PFSK-1 (cell line): ENCODE results near the gene LZTR1.

Experiments used
- FOXP2 ChIP-seq: optimal IDR thresholded peaks from 2 replicates; pipeline ENCODE3; 2011; ENCODE audit warnings: borderline replicate concordance, control low read depth, inconsistent platforms; ENCODE audit not compliant: insufficient read depth; ENCODE audit errors: extremely low read length, extremely low read depth
- POLR2AphosphoS5 ChIP-seq: IDR thresholded peaks from 2 replicates; pipeline ENCODE4 v1.6.1; 2012; ENCODE audit warnings: low read depth, mild to moderate bottlenecking, control low read depth, low read length, moderate library complexity
- SIN3A ChIP-seq: IDR thresholded peaks from 2 replicates; pipeline ENCODE4 v1.6.1; 2012; ENCODE audit warnings: mild to moderate bottlenecking, low read length, moderate library complexity, borderline replicate concordance; ENCODE audit not compliant: insufficient read depth
- TAF1 ChIP-seq: IDR thresholded peaks from 2 replicates; pipeline ENCODE4 v1.6.1; 2012; ENCODE audit warnings: low read length, control low read depth, borderline replicate concordance; ENCODE audit not compliant: insufficient read depth
- TF ChIP-seq, protein P1 (sequence below), 2 experiments: IDR thresholded peaks; 2 replicates each; pipeline versions ENCODE4 v1.6.1 to v1.8.0; 2011 to 2012; ENCODE audit warnings: low read depth in 2 of 2, low read length in 2 of 2, control low read depth in 1 of 2, inconsistent platforms in 1 of 2, mild to moderate bottlenecking in 1 of 2, moderate library complexity in 1 of 2; ENCODE audit not compliant: insufficient read depth in 1 of 2

The LZTR1 gene

DNA sequence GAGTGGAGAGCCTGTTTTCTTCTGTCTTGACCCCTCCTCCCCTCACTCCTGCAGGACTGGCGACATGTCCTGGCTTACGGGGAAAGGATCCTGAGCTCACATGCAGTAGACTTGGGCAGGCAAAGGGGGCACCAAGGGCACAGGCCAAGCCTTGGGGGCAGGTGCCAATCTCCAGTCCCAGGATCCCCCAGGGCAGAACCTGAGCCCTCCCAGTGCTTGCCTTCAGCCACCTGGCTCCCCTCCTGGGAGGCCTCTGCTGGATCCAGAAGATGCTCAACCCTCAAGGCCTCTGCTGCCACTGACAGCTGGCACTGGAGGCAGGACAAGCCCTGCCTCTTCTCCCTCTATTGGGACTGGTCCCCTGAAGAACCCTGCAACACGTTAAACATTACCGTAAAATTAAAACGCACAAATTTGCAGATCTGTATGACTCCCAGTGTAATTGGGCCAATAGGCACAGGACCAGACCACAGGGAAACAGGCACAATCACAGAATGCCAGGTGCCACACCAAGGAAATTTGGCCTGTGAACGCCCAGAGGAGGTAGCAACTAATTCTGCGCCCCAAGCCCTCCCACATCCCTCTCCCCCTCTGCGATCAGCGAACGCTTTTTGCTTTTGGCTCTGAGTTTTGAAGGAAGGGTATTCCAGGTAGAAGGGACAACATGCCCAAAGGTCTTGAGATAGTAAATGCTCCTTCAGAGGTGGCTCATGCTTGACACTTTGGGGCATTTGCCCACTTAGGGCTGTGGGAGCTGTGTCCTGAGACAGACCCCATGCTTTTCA lies 967 bp upstream of the LZTR1 start:
- TF ChIP-seq POLR2AphosphoS5 (no peak), TAF1 (no peak), FOXP2 (no peak), SIN3A (no peak)
- TF ChIP-seq, protein P1, sequence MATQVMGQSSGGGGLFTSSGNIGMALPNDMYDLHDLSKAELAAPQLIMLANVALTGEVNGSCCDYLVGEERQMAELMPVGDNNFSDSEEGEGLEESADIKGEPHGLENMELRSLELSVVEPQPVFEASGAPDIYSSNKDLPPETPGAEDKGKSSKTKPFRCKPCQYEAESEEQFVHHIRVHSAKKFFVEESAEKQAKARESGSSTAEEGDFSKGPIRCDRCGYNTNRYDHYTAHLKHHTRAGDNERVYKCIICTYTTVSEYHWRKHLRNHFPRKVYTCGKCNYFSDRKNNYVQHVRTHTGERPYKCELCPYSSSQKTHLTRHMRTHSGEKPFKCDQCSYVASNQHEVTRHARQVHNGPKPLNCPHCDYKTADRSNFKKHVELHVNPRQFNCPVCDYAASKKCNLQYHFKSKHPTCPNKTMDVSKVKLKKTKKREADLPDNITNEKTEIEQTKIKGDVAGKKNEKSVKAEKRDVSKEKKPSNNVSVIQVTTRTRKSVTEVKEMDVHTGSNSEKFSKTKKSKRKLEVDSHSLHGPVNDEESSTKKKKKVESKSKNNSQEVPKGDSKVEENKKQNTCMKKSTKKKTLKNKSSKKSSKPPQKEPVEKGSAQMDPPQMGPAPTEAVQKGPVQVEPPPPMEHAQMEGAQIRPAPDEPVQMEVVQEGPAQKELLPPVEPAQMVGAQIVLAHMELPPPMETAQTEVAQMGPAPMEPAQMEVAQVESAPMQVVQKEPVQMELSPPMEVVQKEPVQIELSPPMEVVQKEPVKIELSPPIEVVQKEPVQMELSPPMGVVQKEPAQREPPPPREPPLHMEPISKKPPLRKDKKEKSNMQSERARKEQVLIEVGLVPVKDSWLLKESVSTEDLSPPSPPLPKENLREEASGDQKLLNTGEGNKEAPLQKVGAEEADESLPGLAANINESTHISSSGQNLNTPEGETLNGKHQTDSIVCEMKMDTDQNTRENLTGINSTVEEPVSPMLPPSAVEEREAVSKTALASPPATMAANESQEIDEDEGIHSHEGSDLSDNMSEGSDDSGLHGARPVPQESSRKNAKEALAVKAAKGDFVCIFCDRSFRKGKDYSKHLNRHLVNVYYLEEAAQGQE (IDR thresholded peaks at IDR 0.05; ENCODE audit: insufficient read depth in 1 of 2, low read depth in 2 of 2, low read length in 2 of 2): no peak

DNA sequence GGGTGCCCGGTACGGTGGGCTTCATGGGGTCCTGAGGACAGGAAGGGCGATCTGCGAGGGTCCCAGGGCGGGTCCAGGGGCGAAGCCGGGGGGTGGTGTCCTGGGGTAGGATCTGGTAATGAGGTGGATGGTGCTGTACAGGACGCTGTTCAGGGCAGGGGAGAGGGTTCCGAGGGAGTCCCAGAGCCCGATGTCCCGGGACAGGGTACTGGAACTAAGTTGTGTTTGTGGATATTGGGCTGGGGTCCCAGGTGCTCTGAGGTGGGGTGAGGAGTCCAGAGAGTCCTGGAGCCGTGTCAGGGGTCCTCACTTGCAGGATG lies 426 bp downstream of the LZTR1 start:
- TF ChIP-seq SIN3A (no peak), FOXP2 (no peak)
- TF ChIP-seq, protein P1 (IDR thresholded peaks at IDR 0.05; ENCODE audit: insufficient read depth in 1 of 2, low read depth in 2 of 2, low read length in 2 of 2): no peak

DNA sequence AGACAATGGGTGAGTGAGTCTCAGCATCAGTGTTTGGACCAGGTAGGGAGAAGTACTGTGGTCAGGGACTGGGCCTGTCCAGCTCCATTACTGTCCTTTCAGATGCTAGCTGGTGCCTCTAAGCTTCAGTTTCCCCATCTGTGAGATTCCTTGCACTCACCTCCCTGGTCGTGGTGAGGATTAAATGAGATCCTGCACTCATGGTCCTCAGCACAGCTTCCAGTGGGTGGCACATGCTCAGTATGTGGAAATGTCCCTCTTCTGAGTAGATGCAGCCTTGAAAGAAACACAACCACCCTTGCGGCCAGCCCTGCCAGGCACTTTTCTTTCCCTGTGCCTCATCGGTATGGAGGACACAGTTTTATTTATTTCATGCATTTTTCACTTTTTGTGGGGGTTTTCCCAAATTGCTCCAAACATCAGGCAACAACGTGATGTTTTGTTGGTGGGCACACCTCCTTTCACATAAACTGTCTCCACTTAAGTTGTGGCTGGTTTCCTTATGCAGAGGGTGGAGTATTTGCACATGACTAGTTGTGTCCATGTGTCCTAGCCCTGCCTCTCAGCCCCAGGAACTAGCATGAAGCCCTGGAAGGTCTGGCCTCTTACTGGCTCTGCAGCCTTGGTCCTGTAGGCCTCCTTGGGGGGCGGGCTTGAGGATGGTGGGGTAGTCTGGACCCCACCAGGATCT lies 1.1 kb downstream of the LZTR1 start:
- no peak for TF ChIP-seq POLR2AphosphoS5
- no peak for TF ChIP-seq TAF1
- TF ChIP-seq, protein P1 (IDR thresholded peaks at IDR 0.05; ENCODE audit: insufficient read depth in 1 of 2, low read depth in 2 of 2, low read length in 2 of 2): no peak
- no peak for TF ChIP-seq SIN3A
- no peak for TF ChIP-seq FOXP2

DNA sequence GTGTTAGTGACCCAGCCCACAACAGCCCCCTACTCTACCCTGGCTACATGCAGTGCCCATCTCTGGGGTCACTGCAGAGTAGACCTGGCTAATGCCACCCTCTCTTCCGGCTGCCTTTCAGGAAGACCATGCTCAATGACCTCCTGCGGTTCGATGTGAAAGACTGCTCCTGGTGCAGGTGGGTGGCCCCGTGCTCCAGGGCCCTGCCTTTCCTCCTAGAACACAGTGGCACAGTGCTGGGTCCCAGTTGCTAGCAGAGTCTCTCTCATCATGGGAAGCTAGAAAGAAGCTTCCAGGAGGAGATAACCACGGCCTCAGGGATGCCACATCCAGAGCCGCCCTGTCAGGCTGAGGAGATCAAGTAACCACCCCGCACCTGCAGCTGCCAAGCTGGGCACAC lies 3.6 kb downstream of the LZTR1 start:
- TF ChIP-seq POLR2AphosphoS5 (no peak), FOXP2 (no peak), SIN3A (no peak), TAF1 (no peak)
- TF ChIP-seq, protein P1 (IDR thresholded peaks at IDR 0.05; ENCODE audit: insufficient read depth in 1 of 2, low read depth in 2 of 2, low read length in 2 of 2): no peak
